GM10248 (cell line): ENCODE data around the gene B3GNT3.

ENCODE experiments used
- CTCF ChIA-PET: fragments of 300-600 bp; sonication (Branson Sonifier 250); formaldehyde crosslinking; extraction: SDS; loops from one replicate; lab custom pipeline; 2021; ENCODE audit warnings: antibody characterized with exemption; lab: Yijun Ruan, JAX
- POLR2A ChIA-PET: fragments of 350-650 bp; sonication (Branson Sonifier 250); formaldehyde crosslinking; extraction: SDS; loops from one replicate; lab custom pipeline; 2020; ENCODE audit warnings: antibody characterized with exemption; lab: Yijun Ruan, JAX
- DNase-seq: peaks from one replicate; pipeline ENCODE4 v3.0.0; 2012; ENCODE audit errors: extremely low spot score
- TF ChIP-seq, protein P1 (sequence below): IDR thresholded peaks from 2 replicates; pipeline ENCODE4 v1.5.1; 2012; ENCODE audit warnings: mild to moderate bottlenecking, low read depth; ENCODE audit errors: extremely low read depth, missing control alignments, control extremely low read depth

The B3GNT3 gene

DNA sequence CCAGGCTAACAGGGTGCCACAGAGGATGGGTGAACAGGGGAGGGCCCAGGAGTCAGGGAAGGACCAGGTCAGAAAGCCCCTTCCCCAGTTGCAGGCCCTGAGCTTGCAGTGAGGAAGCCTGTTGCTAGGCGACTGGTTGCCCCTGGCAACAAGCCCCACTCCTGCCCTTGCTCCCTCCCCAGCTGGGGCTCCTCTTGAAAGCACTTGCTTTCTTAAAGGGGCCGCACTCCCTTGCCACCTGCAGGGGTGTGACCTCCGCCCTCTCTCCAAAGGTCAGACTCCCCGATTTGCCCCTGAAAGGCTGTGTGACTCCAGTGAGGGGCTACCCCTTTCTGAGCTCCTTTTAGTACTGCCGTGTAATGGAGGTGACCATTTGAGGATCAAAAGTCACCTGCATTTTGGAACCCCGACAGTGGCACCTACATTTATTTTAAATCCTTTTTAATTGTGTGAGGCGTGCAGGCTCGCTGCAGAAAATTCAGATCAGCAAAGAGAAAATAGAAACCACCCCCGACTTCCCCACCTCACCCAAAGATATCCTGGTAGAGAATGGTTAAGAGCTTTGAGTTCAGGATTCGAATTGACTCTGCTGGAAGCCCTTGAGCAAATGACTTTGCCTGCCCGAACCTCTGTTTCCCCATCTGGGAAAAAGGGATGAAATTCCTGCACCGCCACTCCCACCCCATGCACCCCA is 38.8 kb upstream of the B3GNT3 start:
- CTCF ChIA-PET, result interaction anchor here (1.1 to 10.6 kb wide), 10 partner anchors 7 to 290 kb away, joined by 3 to 151 read pairs (median 9); partner anchors contain the start of genes MAP1S and RPL18A
- POLR2A ChIA-PET, result interaction anchor here (0.7 to 1.3 kb wide), 2 partner anchors 27 to 36 kb away, joined by 3 to 8 read pairs; no protein-coding TSS in a partner anchor
- peak; percentile 84 for DNase-seq

DNA sequence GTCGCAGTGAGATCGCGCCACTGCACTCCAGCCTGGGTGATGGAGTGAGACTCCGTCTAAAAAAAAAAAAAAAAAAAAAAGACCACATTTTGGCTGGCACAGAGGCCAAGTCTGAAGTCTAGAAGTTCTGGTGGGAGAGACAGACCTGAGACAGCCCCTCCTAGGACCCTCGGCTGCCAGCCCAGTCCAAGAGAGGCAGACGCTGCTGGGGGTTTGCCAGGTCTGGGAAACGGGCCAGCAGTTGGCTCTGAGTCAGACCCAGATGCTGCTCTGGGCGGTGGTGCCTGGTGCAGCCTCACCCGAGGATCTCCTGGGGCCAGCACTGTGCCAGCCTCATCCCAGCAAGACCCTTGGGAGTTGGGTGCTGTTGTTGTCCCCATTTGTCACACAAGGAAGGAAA is 37.8 kb upstream of the B3GNT3 start:
- POLR2A ChIA-PET, result interaction anchor here (0.7 kb wide), 1 partner anchor 26 kb away, joined by 8 read pairs; no protein-coding TSS in a partner anchor
- CTCF ChIA-PET, result interaction anchor here (1.2 to 10.6 kb wide), 6 partner anchors 8 to 102 kb away, joined by 3 to 151 read pairs (median 20); partner anchors contain the start of gene RPL18A
- no peak for DNase-seq
- TF ChIP-seq, protein P1, sequence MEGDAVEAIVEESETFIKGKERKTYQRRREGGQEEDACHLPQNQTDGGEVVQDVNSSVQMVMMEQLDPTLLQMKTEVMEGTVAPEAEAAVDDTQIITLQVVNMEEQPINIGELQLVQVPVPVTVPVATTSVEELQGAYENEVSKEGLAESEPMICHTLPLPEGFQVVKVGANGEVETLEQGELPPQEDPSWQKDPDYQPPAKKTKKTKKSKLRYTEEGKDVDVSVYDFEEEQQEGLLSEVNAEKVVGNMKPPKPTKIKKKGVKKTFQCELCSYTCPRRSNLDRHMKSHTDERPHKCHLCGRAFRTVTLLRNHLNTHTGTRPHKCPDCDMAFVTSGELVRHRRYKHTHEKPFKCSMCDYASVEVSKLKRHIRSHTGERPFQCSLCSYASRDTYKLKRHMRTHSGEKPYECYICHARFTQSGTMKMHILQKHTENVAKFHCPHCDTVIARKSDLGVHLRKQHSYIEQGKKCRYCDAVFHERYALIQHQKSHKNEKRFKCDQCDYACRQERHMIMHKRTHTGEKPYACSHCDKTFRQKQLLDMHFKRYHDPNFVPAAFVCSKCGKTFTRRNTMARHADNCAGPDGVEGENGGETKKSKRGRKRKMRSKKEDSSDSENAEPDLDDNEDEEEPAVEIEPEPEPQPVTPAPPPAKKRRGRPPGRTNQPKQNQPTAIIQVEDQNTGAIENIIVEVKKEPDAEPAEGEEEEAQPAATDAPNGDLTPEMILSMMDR, result no peak

More for the DNA sequence above, 38.8 kb upstream of the B3GNT3 start:
- TF ChIP-seq, protein P1, result no peak

DNA sequence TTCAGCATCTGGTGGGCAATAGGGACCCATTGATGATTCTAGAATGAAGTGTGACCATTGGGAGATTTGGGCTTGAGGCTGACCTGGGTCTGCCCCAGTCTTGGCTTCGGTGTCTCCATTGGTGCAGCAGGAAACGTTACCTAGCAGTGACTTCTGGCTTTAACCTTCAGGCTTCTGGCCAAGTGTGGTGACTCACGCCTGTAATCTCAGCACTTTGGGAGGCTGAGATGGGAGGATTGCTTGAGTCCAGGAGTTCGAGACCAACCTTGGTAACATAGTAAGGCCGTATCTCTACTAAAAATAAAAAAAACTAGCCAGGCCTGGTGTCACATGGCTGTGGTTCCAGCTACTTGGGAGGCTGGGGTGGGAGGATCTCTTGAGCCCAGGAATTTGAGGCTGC is 36.4 kb upstream of the B3GNT3 start:
- TF ChIP-seq, protein P1, result no peak
- CTCF ChIA-PET, result interaction anchor here (0.8 to 10.6 kb wide), 4 partner anchors 8 to 263 kb away, joined by 3 to 151 read pairs (median 5); no protein-coding TSS in a partner anchor
- no peak for DNase-seq
- POLR2A ChIA-PET, result no interaction called here

DNA sequence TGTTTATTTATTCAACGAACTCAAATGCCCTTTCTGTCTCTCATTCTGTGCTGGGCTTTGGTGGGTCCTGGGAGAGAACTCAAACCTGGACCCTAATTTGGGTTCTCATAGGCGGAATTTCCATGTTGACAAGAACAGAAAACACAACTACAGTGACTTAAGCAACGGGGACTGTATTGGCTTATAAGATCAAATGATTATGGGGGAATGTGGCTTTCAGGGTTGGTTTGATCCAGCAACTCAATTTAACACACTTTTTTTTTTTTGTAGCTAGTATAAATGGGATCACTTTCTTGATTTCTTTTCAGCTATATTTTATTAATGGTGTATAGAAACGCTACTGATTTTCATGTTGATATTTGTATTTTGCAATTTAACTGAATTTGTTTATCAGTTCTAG is 33.8 kb upstream of the B3GNT3 start:
- TF ChIP-seq, protein P1, result no peak
- ChIA-PET POLR2A (no interaction called here), CTCF (interaction anchor here (0.7 to 1.6 kb wide), 6 partner anchors 9 to 57 kb away, joined by 3 to 7 read pairs (median 3); partner anchors contain the start of gene MAP1S)
- no peak for DNase-seq

DNA sequence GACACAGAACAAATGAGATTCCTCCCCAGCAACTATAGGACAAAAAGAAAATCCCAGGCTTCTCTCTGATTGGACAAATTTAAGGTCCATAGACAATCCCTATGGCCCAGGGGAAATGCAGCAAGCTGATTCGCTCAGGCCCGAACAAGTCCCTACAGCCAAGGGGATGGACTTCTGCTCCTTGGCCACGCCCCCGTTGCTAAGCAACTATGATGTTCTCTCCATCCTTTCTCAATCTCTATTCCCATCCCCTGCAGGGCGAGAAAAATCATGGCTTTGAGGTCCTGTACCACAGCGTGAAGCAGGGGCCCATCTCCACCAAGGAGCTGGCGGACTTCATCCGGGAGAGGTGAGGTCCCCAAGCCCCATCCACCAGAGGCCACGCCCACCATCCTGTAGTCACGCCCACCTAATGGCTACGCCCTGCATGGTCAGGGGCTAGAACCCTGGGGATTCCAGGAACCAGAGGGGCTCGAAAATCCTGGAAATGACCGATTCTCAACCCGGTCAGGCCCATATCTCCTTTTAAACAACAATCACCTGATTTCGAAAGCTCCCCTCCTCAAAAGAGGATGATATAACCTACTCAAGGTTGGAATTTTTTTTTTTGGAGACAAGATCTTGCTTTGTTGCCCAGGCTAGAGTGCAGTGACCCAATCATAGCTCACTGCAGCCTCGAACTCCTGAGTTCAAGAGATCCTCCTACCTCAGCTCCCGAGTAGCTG is 32.3 kb upstream of the B3GNT3 start:
- CTCF ChIA-PET, result interaction anchor here (0.6 to 10.4 kb wide), 6 partner anchors 9 to 79 kb away, joined by 3 to 151 read pairs (median 7); partner anchors contain the start of gene FCHO1
- TF ChIP-seq, protein P1, result no peak
- DNase-seq, result no peak
- POLR2A ChIA-PET, result interaction anchor here (0.6 to 0.7 kb wide), 2 partner anchors 8 to 14 kb away, joined by 3 to 5 read pairs; no protein-coding TSS in a partner anchor

DNA sequence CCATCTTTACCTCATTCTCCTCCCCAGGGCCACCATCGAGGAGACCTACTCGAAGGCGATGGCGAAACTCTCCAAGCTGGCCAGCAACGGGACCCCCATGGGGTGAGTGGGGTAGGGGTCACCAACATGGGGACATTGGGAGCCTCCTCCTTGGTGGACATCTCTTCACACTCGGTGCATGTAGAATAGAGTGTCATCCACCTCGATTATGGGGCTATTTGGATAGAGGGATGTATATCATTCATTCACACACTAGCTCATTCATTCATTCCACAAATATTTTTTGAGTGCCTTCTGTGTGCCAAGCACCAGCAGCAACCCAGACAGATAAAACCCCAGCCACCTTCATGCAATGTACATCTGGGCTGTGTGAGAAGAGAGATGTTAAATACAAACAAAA is 30.6 kb upstream of the B3GNT3 start:
- TF ChIP-seq, protein P1, result no peak
- DNase-seq, result no peak
- ChIA-PET POLR2A (interaction anchor here (0.7 to 0.8 kb wide), 2 partner anchors 22 to 27 kb away, joined by 3 read pairs; no protein-coding TSS in a partner anchor), CTCF (interaction anchor here (1.1 to 10.4 kb wide), 4 partner anchors 10 to 60 kb away, joined by 3 to 151 read pairs (median 42); partner anchors contain the start of gene FCHO1)
